HepG2 (cell line): ENCODE measurements around the gene C16orf89. TPM values are rescaled to one million over a fixed set of nuclear protein-coding genes. Genes with fewer than 3 reads are reported as not detected.

ENCODE experiments used
- CHCHD3 ChIP-seq: sonication (generic); formaldehyde crosslinking; IDR thresholded peaks from 2 replicates; pipeline ENCODE4 v1.8.0; 2022; ENCODE audit warnings: mild to moderate bottlenecking, missing genetic modification reagents, moderate library complexity
- DRAP1 ChIP-seq: IDR thresholded peaks from 2 replicates; pipeline ENCODE4 v1.6.1; 2016; ENCODE audit warnings: missing genetic modification reagents, missing compliant biosample characterization
- FLYWCH1 ChIP-seq: sonication (generic); formaldehyde crosslinking; IDR thresholded peaks from 2 replicates; pipeline ENCODE4 v1.8.1; 2023; ENCODE audit warnings: mild to moderate bottlenecking, missing genetic modification reagents
- FOSL2 ChIP-seq: sonication (generic); formaldehyde crosslinking; IDR thresholded peaks from 2 replicates; pipeline ENCODE4 v1.4.0; 2020; ENCODE audit warnings: missing genetic modification reagents
- HIVEP1 ChIP-seq: sonication (generic); formaldehyde crosslinking; IDR thresholded peaks from 2 replicates; pipeline ENCODE4 v1.4.0; 2020; ENCODE audit warnings: mild to moderate bottlenecking, missing genetic modification reagents
- HOXA7 ChIP-seq: sonication (generic); formaldehyde crosslinking; IDR thresholded peaks from 2 replicates; pipeline ENCODE4 v1.8.1; 2022; ENCODE audit warnings: mild to moderate bottlenecking, missing genetic modification reagents, moderate library complexity
- IRF9 ChIP-seq: sonication (generic); formaldehyde crosslinking; IDR thresholded peaks from 2 replicates; pipeline ENCODE4 v1.8.0; 2022; ENCODE audit warnings: missing genetic modification reagents, mild to moderate bottlenecking, borderline replicate concordance
- SP4 ChIP-seq: sonication (generic); formaldehyde crosslinking; IDR thresholded peaks from 2 replicates; pipeline ENCODE4 v1.8.1; 2023; ENCODE audit warnings: mild to moderate bottlenecking, missing genetic modification reagents
- TEAD2 ChIP-seq: sonication (generic); formaldehyde crosslinking; IDR thresholded peaks from 2 replicates; pipeline ENCODE4 v1.9.0; 2021; ENCODE audit warnings: missing genetic modification reagents
- ZKSCAN5 ChIP-seq: sonication (generic); formaldehyde crosslinking; IDR thresholded peaks from 2 replicates; pipeline ENCODE4 v1.5.1; 2020; ENCODE audit warnings: mild to moderate bottlenecking, missing genetic modification reagents
- ZNF143 ChIP-seq: sonication (generic); formaldehyde crosslinking; IDR thresholded peaks from 2 replicates; pipeline ENCODE4 v1.4.0; 2020; ENCODE audit warnings: missing genetic modification reagents
- ZNF232 ChIP-seq: sonication (generic); formaldehyde crosslinking; IDR thresholded peaks from 2 replicates; pipeline ENCODE4 v1.4.0; 2020; ENCODE audit warnings: missing genetic modification reagents, borderline replicate concordance
- ZNF557 ChIP-seq: sonication (generic); formaldehyde crosslinking; IDR thresholded peaks from 2 replicates; pipeline ENCODE4 v1.4.0; 2020; ENCODE audit warnings: missing genetic modification reagents
- ZNF660 ChIP-seq: sonication (generic); formaldehyde crosslinking; IDR thresholded peaks from 2 replicates; pipeline ENCODE4 v1.5.1; 2020; ENCODE audit warnings: mild to moderate bottlenecking, low read depth, missing genetic modification reagents, borderline replicate concordance
- ZNF816 ChIP-seq: sonication (generic); formaldehyde crosslinking; IDR thresholded peaks from 2 replicates; pipeline ENCODE4 v1.8.0; 2022; ENCODE audit warnings: missing genetic modification reagents, mild to moderate bottlenecking, borderline replicate concordance
- polyA plus RNA-seq, 8 experiments: library from polyadenylated mRNA; depleted of rRNA in 3 of 8; stranded (reverse) in 7 of 8; unstranded in 1 of 8; fragments of >200 nt; fragmentation: Illumina TruSeq in 4 of 8; extraction: Trizol in 4 of 8; gene quantifications; 2 replicates each; pipeline versions ENCODE4 v1.2.1 to v1.2.3, GENCODE V29; 2011 to 2016; ENCODE audit warnings: low read depth in 4 of 8, missing spikeins in 1 of 8, mixed read lengths in 1 of 8; ENCODE audit not compliant: insufficient read depth in 1 of 8
- total RNA-seq, 5 experiments: library from RNA; depleted of rRNA; stranded (reverse); fragments of >200 nt; fragmentation: Illumina TruSeq; extraction: Trizol; gene quantifications; 2 replicates each; pipeline ENCODE4 v1.2.3, GENCODE V29; 2016; ENCODE audit warnings: low read depth in 1 of 5
- TF ChIP-seq, protein P1 (sequence below): sonication (generic); formaldehyde crosslinking; IDR thresholded peaks from 2 replicates; pipeline ENCODE4; 2020; ENCODE audit warnings: missing genetic modification reagents, mild to moderate bottlenecking, borderline replicate concordance
- TF ChIP-seq, protein P2 (sequence below): sonication (generic); formaldehyde crosslinking; IDR thresholded peaks from 2 replicates; pipeline ENCODE4 v1.4.0; 2020; ENCODE audit warnings: missing genetic modification reagents, mild to moderate bottlenecking, borderline replicate concordance
- TF ChIP-seq, protein P3 (sequence below): sonication (generic); IDR thresholded peaks from 2 replicates; pipeline ENCODE4 v1.6.1; 2016; ENCODE audit warnings: low read depth, borderline replicate concordance
- TF ChIP-seq, protein P4 (sequence below): sonication (generic); formaldehyde crosslinking; IDR thresholded peaks from 2 replicates; pipeline ENCODE4 v1.4.0; 2020; ENCODE audit warnings: missing genetic modification reagents, low read depth, mild to moderate bottlenecking, borderline replicate concordance

Gene C16orf89
- total and polyA plus RNA-seq, 2 of the 13 experiments (the other 11 are each of a cell fraction or from before 2014, with no cell fraction given) = 1.9 to 3.4 TPM

DNA sequence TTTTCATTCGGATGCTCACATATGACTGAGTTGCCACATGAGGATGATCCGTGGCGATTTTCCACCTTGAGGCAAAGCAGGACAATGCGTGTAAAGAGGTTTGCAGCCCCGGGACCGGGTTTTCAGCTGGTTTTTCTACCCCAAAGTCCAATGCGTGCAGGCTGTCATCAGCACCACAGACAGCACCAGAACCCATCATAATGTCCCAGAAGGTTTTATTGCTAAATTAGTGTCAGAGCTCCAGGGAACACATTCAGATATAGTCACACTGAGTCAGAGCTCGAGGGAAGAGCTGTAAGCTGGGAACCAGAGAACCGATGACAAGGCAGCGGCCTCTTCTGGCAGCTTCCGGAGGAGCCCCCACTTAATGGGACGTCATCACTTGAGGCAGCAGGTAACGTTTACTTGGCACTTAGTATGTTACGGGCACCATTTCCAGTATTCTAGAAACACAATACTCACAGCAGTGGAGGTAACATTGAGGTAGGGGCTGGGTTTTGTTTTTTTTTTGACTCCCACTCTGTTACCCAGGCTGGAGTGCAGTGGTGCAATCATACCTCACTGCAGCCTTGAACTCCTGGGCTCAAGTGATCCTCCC is 23.1 kb downstream of the C16orf89 start (continued):
- peak; percentile 42 for TF ChIP-seq FOSL2 (CRISPR knock-in tag)
- TF ChIP-seq ZNF816 (CRISPR knock-in tag) = no peak
- no peak for TF ChIP-seq ZNF660 (CRISPR knock-in tag)
- no peak for TF ChIP-seq FLYWCH1 (CRISPR knock-in tag)
- no peak for TF ChIP-seq ZNF143
- no peak for TF ChIP-seq HIVEP1 (CRISPR knock-in tag)
- no peak for TF ChIP-seq TEAD2
- no peak for TF ChIP-seq IRF9 (CRISPR knock-in tag)
- no peak for TF ChIP-seq ZKSCAN5 (CRISPR knock-in tag)
- TF ChIP-seq, protein P1, sequence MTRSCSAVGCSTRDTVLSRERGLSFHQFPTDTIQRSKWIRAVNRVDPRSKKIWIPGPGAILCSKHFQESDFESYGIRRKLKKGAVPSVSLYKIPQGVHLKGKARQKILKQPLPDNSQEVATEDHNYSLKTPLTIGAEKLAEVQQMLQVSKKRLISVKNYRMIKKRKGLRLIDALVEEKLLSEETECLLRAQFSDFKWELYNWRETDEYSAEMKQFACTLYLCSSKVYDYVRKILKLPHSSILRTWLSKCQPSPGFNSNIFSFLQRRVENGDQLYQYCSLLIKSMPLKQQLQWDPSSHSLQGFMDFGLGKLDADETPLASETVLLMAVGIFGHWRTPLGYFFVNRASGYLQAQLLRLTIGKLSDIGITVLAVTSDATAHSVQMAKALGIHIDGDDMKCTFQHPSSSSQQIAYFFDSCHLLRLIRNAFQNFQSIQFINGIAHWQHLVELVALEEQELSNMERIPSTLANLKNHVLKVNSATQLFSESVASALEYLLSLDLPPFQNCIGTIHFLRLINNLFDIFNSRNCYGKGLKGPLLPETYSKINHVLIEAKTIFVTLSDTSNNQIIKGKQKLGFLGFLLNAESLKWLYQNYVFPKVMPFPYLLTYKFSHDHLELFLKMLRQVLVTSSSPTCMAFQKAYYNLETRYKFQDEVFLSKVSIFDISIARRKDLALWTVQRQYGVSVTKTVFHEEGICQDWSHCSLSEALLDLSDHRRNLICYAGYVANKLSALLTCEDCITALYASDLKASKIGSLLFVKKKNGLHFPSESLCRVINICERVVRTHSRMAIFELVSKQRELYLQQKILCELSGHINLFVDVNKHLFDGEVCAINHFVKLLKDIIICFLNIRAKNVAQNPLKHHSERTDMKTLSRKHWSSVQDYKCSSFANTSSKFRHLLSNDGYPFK (CRISPR knock-in tag) = no peak; the same call in 1 of the 2 replicates
- TF ChIP-seq SP4 = no peak
- TF ChIP-seq HOXA7 (CRISPR knock-in tag) = no peak
- TF ChIP-seq ZNF232 (CRISPR knock-in tag) = no peak
- TF ChIP-seq, protein P2, sequence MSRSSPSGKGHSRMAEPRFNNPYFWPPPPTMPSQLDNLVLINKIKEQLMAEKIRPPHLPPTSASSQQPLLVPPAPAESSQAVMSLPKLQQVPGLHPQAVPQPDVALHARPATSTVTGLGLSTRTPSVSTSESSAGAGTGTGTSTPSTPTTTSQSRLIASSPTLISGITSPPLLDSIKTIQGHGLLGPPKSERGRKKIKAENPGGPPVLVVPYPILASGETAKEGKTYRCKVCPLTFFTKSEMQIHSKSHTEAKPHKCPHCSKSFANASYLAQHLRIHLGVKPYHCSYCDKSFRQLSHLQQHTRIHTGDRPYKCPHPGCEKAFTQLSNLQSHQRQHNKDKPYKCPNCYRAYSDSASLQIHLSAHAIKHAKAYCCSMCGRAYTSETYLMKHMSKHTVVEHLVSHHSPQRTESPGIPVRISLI (CRISPR knock-in tag) = no peak
- TF ChIP-seq, protein P3, sequence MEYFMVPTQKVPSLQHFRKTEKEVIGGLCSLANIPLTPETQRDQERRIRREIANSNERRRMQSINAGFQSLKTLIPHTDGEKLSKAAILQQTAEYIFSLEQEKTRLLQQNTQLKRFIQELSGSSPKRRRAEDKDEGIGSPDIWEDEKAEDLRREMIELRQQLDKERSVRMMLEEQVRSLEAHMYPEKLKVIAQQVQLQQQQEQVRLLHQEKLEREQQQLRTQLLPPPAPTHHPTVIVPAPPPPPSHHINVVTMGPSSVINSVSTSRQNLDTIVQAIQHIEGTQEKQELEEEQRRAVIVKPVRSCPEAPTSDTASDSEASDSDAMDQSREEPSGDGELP = no peak
- TF ChIP-seq ZNF557 (CRISPR knock-in tag) = no peak
- no peak for TF ChIP-seq CHCHD3
- TF ChIP-seq DRAP1 (CRISPR knock-in tag) = no peak
- TF ChIP-seq, protein P4, sequence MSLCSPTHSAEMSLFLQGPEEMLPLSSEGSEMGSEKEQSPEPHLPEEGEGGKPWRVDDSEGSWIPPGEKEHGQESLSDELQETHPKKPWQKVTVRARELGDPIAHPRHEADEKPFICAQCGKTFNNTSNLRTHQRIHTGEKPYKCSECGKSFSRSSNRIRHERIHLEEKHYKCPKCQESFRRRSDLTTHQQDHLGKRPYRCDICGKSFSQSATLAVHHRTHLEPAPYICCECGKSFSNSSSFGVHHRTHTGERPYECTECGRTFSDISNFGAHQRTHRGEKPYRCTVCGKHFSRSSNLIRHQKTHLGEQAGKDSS = no peak
